ENCODE data around the gene GIMAP1.
"Not testable (repeated sequence)": the region's sequence is repeated elsewhere in the genome, so short reads cannot be mapped to it uniquely, and the experiment has no call there.

The GIMAP1 gene

DNA sequence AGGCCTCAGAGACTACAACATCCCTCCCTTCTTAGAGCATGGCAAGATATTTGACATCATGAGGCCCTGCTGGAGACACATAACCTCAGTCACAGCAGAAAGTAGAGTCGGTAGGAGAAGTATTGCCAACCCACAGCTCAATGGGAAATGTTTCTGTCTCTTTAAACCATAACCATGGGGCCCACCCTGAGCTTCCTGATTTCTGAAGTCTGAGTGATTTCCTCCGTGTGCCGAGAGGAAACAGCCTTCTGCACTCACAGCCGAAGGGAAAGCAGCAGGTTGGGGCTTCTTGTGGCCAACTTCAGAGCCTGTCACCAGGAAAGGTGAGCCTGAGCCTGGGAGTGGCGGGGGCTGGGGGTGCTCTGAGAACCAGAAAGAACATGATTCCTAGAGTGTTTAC lies at the start of gene GIMAP1:
Gene GIMAP1, plus strand, starts transcription at position 246 of the 400 bp plus-strand sequence. CDS start 2,435 bp downstream, outside the sequence.
- no peak for DNase-seq

DNA sequence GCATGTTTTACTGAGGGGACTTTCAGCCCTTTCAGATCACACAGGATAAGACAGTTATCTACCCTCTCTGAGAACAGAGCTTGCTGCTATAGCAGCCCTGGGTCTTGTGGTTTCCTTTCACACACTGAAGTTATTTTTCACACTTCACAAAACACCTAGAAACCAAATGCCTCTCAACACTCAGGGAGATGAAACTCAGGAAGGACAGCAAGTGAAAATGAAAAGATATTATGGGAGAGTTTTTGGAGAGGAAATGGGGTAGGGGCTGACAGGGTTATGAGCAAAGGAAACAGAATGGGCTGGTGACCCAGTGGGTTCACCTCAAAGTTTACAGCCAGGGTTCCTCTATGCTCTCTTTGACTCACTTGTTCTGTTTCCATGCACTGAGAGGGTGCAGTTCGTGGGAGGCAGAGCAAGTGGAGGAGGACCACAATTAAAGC lies 47.9 kb upstream of the GIMAP1 start:
- no peak for DNase-seq

DNA sequence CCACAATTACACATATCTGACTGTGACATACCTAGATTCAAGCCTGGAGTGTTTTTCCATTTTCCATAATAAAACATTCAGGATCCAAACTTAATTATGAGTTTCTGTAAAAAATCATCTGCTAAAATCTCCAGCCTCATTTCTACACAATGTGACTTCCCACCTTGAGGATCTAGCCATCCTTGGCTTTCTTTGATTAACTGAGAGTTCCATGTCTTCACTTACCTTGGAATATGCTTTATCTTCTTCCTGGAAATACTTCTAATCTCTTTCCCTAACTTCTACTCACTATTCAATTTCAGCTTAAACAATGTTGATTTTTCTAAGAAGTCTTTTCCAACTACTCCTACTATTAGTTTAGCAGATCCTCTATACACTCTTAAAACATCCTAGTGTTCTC lies 47.4 kb upstream of the GIMAP1 start:
- no peak for DNase-seq

DNA sequence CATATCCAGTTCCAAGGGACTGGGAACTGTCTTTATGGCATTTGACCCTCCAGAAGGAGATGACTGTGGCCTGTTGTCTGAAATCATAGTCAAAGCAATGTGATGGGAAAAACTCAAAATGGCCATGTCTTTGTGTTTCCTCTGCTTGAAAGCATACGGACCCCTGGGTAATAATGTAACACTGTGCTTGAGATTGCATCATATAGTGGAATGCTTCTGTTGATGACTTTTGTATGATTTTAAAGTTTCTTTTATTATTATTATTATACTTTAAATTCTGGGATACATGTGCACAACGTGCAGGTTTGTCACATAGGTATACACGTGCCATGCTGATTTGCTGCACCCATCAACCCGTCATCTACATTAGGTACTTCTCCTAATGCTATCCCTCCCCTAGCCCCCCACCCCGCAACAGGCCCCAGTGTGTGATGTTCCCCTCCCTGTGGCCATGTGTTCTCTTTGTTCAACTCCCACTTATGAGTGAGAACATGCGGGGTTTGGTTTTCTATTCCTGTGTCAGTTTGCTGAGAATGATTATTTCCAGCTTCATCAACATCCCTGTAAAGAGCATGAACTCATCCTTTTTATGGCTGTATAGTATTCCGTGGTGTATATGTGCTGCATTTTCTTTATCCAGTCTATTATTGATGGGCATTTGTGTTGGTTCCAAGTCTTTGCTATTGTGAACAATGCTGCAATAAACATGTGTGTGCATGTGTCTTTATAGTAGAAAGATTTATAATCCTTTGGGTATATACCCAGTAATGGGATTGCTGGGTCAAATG lies 44.4 kb upstream of the GIMAP1 start:
- not testable (repeated sequence) for DNase-seq

DNA sequence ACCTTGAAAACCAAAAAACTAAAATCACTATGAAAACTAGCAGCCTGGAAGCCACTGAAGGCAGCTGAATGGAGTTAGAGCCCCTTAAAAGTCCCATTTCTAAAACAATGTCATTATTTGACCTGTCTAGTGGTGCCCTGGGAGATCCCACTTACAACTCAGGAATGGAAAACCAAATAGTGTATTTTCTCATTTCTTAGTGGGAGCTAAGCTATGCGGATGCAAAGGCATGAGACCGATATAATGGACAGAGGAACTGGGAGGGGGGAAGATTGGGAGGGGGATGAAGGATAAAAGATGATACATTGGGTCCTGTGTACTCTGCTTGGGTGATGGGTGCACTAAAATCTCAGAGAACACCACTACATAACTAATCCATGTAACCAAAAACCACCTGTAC lies 40.7 kb upstream of the GIMAP1 start:
- DNase-seq: no peak

DNA sequence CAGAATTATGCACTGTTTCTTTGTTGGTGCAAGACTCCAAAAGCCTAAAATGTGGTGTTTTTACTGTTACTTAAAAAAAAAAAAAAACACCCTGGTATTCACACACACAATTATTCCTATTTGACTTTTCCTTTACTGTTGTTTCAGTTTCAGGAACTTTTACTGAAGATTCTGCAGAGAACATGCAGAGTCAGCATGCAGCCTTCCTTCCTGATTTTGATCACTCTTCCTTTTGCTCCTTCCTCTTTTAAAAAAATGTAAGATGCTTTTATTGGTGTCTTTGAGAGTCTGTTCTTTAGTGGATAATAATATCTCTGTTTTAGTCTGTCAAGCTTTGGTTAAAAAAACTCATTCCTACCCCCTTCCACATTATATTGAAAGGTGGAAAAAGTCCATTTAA lies 40.1 kb upstream of the GIMAP1 start:
- peak; percentile 1 for DNase-seq

DNA sequence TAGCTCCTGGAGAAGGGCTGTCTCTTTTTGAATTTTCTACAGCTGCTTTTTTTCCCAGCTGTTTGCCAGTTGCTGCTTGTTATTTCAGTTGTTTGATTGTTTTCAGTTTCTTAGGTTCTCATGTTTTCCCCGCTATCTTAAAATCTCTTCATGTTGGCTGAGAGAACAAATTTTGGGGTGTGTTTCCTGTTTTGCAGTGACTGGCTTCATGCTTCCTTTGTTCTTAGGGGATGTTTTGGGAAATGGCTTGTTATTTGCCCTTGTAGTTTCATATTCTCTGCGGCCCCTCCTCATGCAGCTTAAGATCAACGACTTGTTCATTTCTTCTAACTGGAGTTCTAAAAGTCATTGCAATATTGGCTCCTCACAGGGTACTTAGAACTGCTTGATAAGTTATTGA lies 39.6 kb upstream of the GIMAP1 start:
- DNase-seq: not testable (repeated sequence)

DNA sequence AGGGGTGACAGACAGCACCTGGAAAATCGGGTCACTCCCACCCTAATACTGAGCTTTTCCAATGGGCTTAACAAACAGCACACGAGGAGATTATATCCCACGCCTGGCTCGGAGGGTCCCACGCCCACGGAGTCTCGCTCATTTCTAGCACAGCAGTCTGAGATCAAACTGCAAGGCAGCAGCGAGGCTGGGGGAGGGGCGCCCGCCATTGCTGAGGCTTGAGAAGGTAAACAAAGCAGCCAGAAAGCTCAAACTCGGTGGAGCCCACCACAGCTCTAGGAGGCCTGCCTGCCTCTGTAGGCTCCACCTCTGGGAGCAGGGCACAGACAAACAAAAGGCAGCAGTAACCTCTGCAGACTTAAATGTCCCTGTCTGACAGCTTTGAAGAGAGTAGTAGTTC lies 37.8 kb upstream of the GIMAP1 start:
- not testable (repeated sequence) for DNase-seq

DNA sequence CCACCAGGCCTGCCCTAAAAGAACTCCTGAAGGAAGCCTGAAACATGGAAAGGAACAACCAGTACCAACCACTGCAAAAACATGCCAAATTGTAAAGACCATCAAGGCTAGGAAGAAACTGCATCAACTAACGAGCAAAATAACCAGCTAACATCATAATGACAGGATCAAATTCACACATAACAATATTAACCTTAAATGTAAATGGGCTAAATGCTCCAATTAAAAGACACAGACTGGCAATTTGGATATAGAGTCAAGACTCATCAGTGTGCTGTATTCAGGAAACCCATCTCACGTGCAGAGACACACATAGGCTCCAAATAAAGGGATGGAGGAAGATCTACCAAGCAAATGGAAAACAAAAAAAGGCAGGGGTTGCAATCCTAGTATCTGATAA lies 36.0 kb upstream of the GIMAP1 start:
- DNase-seq: not testable (repeated sequence)

DNA sequence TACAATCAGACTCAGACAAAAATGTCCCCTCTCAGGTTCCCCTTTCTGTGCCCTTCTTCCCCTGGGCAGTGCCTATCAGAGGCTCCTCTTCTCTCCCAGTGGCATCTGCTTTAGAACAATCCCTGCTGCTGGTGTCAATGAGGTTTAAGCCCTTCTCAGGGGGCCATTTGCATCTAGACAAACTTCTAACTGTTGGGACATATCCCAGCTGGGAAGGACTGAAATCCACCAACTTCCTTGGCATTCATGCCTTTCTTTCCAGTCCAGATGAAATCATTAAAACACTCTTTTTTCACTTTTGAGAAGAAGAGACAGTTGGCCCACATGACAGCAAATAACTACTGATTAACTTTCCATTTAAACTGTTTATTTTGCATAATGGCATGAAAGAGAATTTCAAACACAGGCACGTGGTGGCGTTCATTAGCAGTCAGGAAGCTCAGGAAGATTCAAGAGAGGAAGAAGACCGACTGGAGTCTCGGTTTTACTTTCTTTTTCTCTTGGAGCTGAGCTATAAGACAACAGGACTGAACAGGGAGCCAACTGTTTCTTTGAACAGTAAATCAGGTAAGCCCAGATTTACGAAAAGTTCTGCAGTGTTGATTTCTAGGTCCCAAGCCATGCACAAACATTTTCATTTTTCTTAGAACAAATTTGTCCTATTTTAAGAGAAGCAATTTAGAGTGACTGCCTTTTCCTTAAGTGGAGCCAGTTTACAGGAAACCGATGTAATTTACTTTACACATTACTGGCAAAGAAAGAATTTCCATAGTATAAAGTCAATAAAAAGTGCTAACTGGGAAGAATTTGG lies 31.0 kb upstream of the GIMAP1 start, which contains the start of gene GIMAP2:
Gene GIMAP2, plus strand, starts transcription at position 488 of the 811 bp plus-strand sequence. CDS start 1,354 bp downstream, outside the sequence.
- DNase-seq: peak; percentile 45

DNA sequence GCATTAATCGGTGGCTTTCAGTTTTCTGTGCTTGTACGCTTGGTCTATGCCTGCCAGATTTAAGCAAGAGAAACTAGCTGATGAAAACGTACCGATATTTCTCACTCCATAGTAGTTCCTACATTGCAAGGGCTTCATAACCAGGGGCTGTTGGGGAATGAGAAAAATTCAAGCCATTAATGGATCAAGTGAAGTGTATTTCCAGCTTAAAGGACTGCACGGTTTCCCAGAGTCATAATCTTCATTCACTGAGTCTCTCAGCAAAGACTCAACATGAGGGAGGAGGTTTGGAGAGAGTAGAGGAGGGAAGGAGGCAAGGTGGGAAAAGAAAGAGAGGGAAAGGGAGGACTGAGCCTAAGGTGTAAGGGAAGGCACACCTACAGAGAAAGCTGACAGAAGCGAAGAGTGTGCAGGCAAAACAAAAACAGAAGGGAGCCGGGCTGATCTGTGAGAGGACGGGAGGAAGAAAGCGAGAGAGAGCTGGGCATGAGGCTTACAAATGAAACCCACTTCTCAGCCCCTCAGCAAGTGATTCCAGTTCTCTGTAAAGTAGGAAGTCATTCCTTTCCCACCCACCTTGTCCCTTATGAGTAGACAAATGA lies 30.3 kb upstream of the GIMAP1 start:
- DNase-seq: no peak

DNA sequence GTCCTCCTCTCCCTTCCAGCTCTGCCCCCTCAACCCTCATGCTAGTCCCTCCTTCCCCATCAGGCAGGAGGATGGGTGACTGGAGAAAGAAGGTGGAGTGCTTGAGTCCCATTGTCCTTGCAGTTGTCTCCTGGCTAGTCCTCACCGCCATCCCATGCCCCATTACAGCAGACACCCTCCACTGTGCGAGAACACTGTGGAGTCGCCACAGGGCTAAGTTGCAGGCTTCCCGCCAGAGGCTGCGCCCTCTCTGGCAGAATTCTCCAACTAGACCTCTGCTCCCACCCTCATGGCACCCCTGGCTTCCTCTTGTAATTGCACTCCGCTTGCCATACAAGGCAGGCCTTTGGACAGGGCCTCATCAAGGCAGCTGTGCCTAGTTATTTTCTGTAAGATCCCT lies 27.8 kb upstream of the GIMAP1 start:
- no peak for DNase-seq

DNA sequence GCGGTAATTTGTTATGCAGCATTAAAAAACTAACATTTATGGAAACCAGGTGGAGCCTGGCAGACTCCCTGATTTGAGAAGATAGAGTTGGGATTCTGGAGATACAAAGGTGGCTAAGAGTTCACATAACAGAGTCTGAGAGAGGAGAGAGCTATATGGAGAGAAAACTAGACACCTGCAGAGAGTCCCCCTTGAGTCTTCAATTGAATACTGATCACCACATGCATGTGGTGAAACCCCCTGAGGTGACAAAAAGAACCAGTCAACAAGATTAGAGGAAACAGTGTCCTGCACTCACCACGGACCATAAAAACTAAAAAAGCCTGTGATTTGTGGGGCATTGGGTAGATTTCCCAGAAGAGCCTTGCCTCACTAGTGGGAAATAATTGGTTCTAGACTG lies 20.8 kb upstream of the GIMAP1 start:
- no peak for DNase-seq

DNA sequence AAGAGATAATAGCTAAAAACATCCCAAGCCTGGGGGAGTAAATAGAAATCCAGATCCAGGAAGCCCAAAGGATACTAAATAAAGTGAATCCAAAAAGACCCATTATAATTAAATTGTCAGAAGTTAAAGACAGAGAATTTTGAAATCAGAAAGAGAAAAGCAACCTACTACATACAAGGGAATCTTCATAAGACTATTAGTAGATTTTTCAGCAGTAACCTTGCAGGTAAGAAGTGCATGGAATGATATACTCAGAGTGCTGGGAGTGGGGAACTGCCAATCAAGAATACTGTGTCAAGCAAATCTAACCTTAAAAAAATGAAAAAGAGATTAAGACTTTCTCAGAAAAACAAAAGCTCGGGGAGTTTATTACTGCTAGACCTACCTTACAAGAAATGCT lies 13.2 kb upstream of the GIMAP1 start:
- DNase-seq: no peak

DNA sequence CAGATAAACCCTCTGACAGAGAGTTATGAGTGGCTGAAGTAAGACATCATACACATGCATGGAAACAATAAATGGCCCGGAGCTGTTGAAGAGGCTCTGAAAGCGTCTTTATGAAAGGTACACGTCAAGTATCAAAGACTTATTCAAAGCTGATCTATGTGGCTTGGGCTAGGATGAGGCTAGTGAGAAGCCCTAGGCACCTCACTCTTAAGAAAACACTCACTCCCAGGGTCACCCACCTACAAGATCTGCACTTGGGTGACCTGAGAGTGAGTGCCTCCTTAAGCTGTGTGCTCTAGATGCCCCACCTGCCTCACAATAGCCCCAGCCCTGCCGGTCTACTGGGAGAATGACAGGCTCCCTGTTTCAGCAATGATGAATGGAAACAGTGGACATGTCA lies 1.1 kb upstream of the GIMAP1 start:
- DNase-seq: no peak

DNA sequence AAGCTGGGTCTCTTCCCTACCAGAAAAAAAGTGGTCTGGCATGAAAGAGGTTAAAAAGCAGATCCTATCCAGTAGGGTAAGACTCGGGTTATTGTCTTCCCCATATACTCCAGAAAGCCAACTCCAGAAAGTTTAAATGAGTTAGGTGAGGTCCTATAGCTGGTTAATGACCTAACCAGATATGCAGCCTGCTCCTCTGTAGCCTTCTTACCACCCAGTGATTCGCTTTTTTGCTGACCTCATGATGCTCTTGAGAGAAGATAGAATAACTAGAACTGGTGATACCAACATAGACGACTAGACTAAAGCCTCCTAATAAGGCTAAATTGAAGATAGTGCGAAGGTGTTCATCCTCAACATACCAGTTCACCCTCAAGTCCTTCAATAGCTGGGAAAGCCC lies 675 bp upstream of the GIMAP1 start:
- no peak for DNase-seq

DNA sequence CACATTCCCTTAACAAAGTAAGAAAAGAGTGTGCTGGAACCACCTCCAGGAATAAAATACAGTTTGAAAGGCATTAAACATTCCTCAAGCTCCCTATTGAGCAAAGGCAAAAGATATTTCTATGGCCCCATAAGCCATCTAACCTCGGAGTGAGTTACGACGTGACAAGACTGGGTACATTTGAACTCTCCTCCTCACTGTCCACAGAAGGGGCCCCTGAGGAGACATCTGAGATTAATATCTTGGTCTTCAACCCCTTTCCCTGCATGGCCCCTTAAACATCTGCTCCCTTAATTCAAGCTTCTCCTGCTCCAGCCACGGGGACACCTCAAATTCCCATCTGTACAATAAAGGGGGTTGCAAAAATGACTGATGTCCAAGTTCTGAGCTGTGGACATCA lies 526 bp downstream of the GIMAP1 start:
- no peak for DNase-seq

DNA sequence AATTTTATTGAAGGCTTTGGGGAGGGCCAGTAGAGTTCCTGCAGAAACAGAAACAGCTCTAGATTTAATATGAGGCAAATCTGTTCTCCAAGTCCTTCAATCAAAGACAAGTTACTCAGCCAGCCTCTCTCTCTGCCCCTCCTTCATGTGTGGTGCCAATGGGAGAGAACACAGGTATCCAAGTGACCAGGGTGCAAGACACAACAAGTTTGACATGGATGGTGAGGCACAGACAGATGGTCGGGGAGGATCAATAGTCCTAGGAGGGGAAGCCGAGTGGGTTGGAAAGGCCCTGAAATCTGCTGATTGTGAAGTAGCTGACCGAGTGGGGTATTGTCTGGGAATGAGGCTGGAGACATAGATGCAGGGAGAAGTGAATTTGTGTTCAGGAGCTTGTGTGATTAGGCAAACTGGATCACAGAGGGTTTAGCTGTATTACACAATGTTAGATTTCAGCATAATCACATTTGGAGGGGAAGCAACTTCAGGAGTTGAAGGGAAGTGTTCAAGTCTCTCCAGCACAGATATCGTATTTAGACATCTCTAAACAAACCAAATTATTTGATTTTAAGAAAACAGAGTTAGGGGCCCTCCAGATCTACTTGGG lies 1.5 kb downstream of the GIMAP1 start:
- DNase-seq: no peak

DNA sequence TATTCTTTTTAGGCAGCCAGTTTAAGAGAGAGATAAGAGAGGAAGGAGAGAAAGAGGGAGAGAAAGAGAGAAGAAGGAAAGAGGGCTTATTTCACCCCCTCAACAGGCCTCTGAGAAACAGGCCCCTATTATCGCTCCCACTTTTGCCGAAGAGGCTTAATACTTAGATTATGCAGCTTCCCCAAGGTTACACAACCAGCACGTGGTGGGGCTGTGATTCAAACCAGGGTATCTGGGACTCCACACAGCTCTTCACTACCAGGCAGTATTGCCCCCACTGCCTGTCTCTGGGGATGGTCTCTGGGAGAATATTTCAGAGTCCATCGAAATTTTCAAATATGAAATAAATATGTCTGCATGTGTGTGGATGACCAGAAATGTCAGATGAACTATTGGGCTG lies 3.0 kb downstream of the GIMAP1 start:
- no peak for DNase-seq

DNA sequence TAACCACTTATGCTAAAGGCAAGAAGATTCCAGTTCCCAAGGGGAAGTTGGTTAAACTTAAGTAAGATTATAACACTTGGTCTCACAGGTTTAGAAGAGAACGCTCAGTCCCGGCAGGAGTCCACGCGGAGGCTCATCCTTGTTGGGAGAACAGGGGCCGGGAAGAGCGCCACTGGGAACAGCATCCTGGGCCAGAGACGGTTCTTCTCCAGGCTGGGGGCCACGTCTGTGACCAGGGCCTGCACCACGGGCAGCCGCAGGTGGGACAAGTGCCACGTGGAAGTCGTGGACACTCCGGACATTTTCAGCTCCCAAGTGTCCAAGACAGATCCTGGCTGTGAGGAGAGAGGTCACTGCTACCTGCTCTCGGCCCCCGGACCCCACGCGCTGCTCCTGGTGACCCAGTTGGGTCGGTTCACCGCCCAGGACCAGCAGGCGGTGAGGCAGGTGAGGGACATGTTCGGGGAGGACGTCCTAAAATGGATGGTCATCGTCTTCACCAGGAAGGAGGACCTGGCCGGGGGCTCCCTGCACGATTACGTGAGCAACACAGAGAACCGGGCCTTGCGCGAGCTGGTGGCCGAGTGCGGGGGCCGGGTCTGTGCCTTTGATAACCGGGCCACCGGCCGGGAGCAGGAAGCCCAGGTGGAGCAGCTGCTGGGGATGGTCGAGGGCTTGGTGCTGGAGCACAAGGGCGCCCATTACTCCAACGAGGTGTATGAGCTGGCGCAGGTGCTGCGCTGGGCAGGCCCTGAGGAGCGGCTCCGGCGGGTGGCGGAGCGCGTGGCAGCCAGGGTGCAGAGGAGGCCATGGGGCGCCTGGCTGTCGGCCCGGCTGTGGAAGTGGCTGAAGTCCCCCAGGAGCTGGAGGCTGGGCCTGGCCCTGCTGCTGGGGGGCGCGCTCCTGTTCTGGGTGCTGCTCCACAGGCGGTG lies 3.8 kb downstream of the GIMAP1 start:
- no peak for DNase-seq

DNA sequence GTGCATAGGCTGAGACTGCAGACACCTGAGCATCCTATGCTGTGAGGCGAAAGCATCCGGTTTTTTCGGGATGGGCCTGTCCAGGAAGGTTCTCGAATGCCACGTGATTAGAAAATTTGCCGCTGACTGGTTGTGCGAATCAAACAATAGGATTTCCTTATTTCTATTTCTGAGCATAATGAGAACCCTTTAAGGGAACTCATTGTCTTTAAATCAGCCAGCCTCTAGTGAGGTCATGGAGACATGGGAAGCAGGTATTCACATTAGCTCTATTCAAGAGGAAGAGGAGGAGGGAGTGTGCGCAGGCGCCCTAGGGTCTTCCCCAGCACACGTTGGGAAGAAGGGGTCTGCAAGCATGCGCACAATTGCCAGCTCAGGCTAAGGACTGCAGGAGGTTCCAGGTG lies 5.6 kb downstream of the GIMAP1 start:
- DNase-seq: no peak

DNA sequence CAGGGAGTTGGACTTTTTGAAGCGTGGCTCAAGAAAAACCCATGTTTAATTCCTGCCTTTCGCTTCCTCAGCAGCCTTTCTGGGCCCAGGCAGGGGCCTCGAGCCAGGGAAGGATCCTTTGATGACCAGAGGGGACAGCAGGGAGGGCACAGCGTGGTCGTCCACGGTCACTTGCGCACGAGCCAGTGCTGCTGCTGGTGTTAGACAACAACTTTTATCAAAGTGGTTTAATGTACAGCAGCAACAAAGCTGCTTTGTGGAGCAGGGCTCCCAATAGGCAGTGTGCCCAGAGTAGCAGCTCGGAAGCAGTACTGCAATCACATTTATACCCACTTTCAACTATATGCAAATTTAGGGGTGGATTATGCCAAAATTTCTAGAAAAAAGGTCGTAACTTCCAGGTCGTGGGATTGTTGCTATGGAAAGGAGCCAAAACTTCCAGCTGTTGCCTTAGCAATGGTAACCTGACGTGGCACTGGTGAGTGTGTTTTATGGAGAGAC lies 6.1 kb downstream of the GIMAP1 start:
- no peak for DNase-seq

Data from midbrain (tissue), 1 donor.